Superior temporal gyrus (tissue), 1 donor: ENCODE measurements around the gene DENND1C.

Source experiments
- DNase-seq: peaks from one replicate; pipeline ENCODE4 v3.0.0-alpha.2; 2016; ENCODE audit errors: extremely low spot score

The DENND1C gene, protein sequence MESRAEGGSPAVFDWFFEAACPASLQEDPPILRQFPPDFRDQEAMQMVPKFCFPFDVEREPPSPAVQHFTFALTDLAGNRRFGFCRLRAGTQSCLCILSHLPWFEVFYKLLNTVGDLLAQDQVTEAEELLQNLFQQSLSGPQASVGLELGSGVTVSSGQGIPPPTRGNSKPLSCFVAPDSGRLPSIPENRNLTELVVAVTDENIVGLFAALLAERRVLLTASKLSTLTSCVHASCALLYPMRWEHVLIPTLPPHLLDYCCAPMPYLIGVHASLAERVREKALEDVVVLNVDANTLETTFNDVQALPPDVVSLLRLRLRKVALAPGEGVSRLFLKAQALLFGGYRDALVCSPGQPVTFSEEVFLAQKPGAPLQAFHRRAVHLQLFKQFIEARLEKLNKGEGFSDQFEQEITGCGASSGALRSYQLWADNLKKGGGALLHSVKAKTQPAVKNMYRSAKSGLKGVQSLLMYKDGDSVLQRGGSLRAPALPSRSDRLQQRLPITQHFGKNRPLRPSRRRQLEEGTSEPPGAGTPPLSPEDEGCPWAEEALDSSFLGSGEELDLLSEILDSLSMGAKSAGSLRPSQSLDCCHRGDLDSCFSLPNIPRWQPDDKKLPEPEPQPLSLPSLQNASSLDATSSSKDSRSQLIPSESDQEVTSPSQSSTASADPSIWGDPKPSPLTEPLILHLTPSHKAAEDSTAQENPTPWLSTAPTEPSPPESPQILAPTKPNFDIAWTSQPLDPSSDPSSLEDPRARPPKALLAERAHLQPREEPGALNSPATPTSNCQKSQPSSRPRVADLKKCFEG

DNA sequence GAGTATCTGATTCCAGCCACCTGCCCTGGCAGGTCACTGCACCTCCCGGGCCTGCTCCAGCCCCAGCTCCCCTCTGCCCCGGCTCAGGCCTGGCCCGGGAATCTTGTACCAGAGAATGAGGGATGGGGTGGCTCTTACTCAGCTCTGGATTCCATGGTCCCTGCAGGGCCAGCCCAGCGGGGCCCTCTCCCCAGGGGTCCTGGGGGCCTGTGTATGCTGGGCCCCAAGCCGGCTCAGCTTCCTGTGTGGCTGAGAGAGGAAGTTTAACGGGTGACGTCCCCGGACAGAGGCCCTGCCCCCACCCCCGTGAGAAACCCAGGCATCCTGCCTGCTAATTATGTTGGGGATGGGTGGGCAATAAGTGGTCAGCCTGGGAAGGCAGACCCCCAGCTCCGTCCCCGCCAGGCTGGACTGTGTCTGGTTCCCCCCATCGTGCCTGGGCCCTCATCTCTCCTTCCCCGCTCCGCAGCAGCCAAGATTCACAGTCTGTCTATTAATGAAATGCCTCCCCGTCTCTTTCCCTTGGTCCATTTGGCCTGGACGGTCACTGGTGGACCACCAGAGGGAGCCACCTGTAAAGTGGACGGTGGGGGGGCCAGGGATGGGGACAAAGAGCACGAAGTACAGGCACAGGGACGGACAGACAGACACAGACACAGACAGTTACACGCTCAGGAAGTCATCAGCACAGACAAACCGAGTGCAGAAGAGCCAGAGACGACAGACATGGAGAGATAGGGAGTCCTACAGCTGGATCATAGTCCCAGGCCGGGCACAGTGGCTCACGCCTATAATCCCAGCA lies at the start of gene DENND1C:
Gene DENND1C, minus strand, starts transcription at position 247 of the 802 bp plus-strand sequence. Its CDS starts 92 bp downstream, at position 155.
- DNase-seq, result peak; percentile 66

DNA sequence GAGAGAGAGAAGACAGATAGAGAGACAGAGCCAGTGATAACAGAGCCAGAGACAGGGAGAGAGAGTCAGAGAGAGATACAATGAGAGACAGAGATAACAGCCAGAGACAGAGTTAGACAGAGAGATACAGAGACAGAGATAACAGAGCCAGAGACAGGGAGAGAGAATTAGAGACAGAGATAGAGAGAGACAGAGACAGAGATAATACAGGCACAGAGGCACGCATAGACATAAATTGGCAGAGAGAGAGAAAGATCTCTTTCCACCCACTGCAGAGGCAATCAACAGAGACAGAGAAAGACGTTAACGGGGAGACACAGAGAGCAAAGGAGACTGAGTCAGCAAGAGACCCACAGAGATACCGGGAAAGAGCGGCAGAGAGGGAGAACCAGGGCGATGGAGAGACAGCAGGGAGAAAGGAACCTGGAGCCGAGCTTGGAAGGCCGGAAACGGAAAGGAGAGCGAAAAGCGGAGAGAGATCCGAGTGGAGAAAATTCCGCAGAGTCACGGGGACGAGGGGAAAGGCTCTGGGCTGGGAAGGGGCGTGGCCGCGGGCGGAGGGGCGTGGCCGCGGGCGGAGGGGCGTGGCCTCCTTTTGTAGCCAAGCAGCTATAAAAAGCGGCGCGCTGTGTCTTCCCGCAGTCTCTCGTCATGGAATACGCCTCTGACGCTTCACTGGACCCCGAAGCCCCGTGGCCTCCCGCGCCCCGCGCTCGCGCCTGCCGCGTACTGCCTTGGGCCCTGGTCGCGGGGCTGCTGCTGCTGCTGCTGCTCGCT lies 49.0 kb upstream of the DENND1C start, which contains the start of gene TNFSF9:
Gene TNFSF9, plus strand, starts transcription at position 641 of the 777 bp plus-strand sequence. Its CDS starts 11 bp downstream, at position 652.
- peak; percentile 97 for DNase-seq

DNA sequence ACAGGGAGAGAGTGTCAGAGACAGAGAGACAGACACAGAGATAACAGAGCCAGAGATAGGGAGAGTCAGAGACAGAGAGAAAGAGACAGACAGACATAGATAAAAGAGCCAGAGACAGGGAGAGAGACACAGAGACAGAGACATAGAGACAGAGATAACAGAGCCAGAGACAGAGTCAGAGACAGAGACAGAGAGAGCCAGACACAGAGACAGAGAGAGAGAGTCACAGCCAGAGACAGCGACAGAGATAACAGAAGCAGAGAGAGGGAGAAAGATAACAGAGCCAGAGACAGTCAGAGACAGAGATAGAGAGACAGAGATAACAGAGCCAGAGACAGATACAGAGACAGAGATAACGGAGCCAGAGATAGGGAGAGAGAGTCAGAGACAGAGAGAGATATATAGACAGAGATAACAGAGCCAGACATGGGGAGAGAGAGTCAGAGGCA lies 48.4 kb upstream of the DENND1C start:
- no peak for DNase-seq

DNA sequence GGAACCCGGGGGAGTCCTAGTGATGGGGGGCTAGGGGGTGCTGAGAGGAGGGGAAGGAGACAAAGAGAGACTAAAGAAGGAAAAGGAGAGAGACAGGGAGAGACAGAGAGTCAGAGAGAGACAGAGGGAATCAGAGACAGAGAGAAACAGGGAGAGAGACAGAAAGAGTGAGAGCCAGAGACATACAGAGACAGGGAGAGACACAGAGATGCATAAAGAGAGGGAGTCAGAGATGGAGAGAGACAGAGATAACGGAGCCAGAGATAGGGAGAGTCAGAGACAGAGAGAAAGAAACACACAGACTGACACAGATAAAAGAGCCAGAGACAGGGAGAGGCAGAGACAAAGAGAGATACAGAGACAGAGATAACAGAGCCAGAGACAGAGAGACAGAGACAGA lies 47.8 kb upstream of the DENND1C start:
- DNase-seq, result no peak

DNA sequence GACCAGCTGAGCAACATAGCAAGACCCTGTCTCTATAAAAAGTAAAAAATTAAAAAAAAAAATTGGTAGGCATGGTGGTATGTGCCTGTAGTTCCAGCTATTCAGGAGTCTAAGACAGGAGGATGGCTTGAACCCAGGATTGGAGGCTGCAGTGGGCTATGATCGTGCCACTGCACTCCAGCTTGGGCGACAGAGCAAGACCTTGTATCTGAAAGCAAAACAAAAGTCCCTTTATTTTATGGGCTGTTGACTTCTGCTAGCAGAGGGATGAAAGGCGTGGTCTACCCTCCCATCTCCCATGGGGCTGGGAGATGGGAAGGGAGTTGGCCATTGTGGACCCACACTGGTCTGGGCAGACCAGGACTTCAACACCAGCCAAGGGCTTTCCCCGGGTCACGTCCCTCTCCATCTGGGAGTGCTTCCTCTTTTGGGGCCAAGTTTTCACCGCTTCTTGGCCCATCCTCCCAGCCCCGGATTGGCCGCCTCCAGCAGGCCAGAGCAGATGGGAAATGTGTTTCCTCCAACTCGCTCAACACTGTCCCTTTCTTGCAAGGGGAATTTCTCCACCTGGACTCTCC lies 47.0 kb upstream of the DENND1C start:
- peak; percentile 72 for DNase-seq

DNA sequence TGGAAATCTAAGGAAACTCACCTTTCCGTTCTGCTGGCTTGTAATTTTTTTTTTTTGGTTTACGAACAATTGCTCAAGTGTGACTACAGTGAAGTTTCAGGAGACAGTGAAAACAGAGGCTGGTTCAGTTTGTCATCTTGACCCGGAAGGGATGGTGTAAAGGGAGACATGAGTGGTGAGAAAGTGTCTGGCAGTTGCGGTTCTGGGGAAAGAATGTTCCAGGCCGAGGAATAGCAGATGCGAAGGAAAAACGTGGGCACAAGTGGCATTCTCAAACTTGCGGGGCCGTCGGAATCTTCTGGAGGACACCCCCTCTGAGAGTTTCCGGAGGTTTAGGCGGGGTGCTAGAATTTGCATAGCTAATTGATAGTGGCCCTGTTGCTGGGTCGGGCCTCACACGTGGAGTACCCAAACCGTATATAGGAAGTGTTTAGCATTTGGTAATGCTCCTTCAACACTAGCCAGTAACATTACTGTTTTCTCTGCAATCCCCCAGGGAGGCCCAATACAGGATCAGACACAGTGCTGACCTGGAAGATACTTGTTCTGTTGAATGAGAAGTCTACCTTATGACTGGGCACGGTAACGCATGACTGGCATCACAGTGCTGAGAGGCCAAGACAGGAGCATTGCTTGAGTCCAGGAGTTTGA lies 46.4 kb upstream of the DENND1C start:
- DNase-seq, result no peak

DNA sequence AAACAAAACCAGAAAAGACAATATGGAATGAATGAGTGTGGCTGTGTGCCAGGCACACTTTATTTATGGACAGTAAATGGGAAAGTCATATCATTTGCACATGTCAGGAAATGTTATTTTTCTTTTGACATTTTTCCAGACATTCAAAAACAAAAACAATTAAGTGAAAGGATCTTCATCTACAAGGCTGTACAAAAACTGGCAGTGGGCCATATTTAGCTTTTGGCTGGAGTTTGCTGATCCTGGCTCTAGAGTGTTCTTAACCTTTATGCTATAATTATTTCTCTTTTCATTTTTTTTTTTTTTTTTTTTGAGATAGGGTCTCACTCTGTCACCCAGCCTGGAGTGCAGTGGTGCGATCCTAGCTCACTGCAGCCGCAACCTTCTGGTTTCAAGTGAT lies 42.7 kb upstream of the DENND1C start:
- DNase-seq, result no peak

DNA sequence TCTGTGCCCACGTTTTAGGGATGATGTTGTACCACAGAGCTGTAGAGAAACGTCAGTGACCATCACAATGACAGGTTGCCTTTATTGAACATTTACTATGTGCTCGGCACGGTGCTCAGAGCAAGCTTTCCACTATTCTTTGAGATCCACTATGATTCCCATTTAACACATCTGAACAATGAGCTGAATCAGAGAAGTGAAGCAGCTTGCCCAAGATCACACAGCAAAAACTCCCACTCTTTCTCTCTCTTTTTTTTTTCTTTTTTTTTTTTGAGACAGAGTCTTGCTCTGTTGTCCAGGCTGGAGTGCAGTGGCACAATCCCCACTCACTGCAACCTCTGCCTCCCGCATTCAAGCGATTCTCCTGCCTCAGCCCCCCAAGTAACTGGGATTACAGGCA lies 41.1 kb upstream of the DENND1C start:
- no peak for DNase-seq

DNA sequence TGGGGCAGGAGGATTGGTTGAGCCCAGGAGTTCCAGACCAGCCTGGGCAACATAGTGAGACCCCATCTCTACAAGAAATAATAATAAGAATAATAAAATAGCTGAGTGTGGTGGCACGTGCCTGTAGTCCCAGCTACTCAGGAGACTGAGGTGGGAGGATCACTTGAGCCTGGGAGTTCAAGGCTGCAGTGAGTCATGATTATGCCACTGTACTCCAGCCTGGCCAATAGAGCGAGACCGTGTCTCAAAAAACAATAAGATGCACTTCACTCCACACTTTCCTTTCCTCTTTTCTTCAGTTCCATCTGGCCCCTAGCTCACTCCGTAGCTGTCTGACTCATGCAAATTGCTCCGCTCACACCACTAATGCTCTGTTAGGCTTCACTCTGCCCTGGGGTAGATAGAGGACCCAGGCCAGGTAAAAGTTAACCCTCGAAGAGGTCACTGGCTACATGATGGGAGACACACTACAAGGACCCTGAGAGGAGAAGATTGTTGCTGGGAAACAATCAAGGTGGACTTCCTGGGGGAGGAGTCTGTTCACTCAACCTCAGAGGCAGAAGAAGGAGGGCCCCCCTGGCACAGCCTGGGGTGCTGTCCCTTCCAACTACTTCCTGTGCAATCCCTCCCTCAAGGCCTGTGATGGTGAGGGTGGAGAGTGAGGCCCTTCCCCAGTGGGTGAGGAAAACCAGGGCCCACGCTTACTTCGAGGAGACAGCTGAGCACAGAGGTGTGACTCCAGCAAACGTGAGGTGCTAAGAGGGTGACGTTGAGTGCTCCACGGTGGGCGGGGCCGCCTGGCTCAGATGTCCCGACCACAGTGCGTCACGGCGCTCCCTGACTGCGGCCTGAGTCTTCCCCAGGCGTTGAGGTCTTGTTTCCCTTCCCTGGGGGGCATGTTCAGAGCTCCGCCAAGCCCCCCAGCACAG lies 40.4 kb upstream of the DENND1C start:
- no peak for DNase-seq

DNA sequence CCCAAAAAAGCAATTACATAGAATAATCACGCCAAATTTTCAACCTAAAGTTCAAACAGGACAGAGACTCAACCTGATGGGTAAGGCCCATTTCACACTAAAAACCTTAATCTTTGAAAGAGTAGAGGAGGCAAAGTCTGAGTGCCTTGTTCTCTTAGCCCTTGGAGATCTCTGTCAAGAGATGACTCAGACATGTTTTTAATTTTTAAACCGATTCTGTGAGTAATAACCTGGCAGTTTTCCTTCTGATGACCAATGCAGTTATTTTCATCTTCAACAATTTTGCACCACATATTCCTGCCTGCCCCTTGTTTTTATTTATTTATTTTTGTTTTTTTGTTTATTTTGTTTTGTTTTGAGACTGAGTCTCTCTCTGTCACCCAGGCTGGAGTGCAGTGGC lies 37.7 kb upstream of the DENND1C start:
- no peak for DNase-seq

DNA sequence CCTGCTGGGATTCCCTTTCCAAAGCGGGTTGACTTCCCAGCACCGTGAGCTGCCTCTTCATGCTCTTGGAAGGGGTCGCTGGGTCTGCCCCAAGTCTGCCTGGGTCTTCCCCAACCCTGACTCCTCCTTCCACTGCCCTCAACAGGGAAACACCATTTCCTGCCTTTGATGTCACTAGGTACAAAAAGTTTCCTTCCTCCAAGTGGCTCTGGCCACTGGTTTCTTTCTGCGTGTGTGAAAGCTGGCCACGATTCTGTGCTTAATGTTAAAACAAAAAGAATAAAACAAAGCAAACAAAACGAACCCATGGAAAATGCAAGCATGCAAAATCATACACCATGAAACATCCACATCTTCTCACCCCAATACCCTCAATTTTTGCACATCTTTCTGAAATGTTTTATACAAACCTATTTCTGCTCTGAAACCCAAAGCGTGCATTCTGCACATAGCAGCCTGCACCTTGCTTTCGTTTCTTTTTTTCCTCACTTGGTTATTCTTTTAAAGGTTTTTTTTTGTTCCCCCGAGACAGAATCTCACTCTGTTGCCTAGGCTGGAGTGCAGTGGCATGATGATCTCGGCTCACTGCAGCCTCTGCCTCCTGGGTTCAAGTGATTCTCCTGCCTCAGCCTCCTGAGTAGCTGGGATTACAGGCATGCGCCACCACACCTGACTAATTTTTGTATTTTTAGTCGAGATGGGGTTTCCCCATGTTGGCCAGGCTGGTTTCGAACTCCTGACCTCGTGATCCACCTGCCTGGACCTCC lies 36.7 kb upstream of the DENND1C start:
- no peak for DNase-seq

DNA sequence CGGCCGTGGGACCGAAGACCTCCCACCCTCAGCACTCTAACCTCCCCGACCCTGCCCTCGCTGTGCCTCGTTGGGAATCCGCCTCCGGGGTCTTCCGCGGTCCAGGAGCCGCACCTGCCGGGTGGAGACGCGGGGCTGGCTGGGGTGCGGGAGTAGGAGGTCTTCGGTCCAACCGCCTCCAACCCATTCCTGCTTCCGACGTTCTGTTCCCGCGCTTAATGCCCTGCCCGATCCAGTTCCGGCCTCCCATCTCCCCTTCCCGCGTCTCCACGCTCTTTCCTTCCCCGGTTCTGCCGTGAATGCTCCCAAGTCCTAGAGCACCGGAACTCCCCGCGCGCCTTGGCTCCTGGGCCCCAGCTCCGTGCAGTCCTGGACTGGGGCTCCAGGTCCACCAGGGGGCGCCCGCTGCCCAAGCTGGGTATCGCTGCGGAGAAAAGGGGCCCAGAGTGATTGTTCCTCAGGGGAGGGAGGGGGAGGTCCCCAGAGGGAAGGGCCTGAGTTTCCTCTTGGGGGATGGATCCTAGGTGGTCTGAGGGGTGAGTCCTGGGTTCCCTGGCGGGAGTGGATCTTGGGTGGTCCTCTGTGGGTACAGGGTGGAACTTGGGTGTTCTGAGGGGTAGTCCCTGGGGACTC lies 35.2 kb upstream of the DENND1C start:
- DNase-seq, result peak; percentile 94

DNA sequence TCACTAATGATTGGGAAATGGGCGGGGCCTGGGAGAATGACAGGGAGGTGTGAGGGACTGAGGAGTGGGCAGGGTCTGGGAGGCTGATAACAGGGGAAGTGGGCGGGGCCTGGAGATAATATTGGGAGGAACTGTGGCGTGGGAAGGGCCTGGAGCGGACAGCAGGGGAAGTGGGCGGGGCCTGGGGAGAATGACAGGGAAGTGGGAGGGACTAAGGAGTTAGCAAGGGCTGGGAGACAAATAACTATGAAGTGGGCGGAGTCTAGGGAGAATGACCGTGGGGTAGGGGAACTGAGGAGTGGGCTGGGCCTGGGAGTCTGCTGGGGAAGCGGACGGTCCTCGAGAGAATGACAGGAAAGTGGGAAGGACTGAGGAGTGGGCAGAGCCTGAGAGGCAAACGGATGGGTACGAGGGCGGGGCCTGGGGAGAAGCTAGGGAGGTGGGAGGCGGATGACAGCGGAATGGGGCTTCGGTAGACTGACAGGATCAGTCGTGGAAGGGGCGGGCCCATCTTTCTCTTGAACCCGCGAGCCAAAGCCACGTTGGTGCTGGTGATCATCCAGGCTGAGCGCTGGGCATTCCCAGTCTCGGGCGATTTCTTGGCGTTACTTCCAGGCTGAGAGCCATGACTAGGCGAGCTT lies 34.6 kb upstream of the DENND1C start:
- peak; percentile 97 for DNase-seq

DNA sequence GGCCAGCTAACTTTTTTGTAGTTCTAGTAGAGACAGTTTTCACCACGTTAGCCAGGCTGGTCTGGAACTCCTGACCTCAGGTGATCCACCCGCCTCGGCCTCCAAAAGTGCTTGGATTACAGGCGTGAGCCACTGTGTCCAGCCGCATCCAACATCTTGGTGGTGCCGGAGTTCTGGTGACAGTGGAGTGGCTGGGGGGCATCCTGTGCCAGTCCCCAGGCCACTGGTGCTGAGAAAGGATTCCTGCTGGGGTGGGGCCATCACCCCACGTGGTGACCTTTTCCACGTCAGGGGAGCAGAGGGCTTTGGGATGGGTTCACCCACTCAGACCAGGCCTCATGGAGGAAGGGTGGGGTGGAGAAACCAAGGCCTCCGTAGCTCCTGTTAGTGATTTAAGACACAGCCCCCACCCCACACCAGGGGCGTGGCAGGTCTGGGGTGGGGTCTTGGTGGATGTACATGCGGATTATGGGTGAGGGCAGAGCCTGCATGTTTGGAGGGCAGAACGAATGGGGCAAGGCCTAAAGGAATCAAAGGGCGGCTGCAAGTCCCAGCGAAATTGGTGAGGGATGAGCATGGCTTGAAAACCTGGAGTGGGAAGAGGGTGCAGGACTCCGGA lies 33.4 kb upstream of the DENND1C start:
- DNase-seq, result no peak

DNA sequence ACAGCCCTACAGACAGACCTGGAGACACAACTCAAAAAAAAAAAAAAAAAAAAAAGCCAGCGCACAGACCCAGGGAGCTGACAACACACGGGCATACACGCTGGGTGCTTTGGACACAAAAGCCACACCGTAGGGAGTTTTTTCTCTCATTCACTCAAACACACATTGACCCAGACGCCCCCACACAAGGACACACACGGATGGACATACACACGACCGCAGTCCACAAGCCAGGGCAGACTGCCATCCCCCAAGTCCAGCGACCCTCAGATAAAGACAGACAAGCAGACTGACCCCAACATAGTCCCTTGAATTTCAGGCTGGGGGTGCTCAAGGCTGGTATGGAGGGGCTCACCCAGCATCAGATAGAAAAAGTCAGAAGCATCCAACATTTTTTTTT lies 32.5 kb upstream of the DENND1C start:
- DNase-seq, result no peak

DNA sequence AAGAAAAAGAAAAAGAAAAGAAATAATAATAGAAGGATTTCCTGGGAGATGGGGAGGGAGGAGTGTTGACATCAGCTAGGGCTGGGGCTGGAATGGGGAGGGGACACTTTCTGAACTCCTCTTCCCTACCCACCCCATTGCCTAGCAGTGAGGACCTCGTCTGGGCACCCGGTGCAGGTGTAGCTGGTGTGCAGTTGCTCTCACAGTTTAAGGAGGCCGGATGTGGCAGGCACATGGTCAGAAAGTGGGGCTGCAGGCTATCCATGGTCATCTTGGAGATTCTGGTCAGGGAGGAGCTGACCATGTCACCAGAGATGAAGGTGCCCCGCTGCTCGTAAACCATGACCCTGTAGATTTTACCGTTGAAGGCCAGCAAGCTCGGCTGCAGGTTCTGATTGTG lies 29.0 kb upstream of the DENND1C start:
- DNase-seq, result peak; percentile 5
